Osteocyte (in vitro differentiated cells): ENCODE measurements around the gene CORO2B. TPM values are rescaled to one million over a fixed set of nuclear protein-coding genes. Genes with fewer than 3 reads are reported as not detected.

Experiments
- DNase-seq: peaks from one replicate; pipeline ENCODE4 v3.0.0; 2021; ENCODE audit warnings: mixed read lengths; ENCODE audit not compliant: unreplicated experiment; ENCODE audit errors: extremely low spot score
- H3K27ac Mint-ChIP-seq: one replicate; pipeline ENCODE4 v1.8.0; 2021; ENCODE audit warnings: mild to moderate bottlenecking, mixed read lengths; ENCODE audit not compliant: unreplicated experiment
- H3K27me3 Mint-ChIP-seq: one replicate; pipeline ENCODE4 v1.8.0; 2021; ENCODE audit warnings: mixed read lengths; ENCODE audit not compliant: unreplicated experiment
- H3K36me3 Mint-ChIP-seq: one replicate; pipeline ENCODE4 v1.8.0; 2021; ENCODE audit warnings: mixed read lengths; ENCODE audit not compliant: unreplicated experiment
- H3K4me1 Mint-ChIP-seq: one replicate; pipeline ENCODE4 v1.8.0; 2021; ENCODE audit warnings: mixed read lengths; ENCODE audit not compliant: unreplicated experiment
- H3K4me3 Mint-ChIP-seq: one replicate; pipeline ENCODE4 v1.8.0; 2021; ENCODE audit warnings: mild to moderate bottlenecking, moderate library complexity, mixed read lengths; ENCODE audit not compliant: unreplicated experiment
- H3K9me3 Mint-ChIP-seq: one replicate; pipeline ENCODE4 v1.8.0; 2021; ENCODE audit warnings: mixed read lengths; ENCODE audit not compliant: unreplicated experiment
- total RNA-seq: library from RNA; stranded (reverse); gene quantifications from 2 replicates; pipeline ENCODE4 v1.2.1, GENCODE V29; 2021
- TF ChIP-seq, protein P1 (sequence below): fragments of 200-600 bp; sonication (generic); IDR thresholded peaks from 2 replicates; pipeline ENCODE4 v1.5.0; 2021; ENCODE audit warnings: antibody characterized with exemption, mild to moderate bottlenecking, moderate library complexity

The CORO2B gene
- total RNA-seq, 1 donor from 2014 or later = 22.6 TPM

DNA sequence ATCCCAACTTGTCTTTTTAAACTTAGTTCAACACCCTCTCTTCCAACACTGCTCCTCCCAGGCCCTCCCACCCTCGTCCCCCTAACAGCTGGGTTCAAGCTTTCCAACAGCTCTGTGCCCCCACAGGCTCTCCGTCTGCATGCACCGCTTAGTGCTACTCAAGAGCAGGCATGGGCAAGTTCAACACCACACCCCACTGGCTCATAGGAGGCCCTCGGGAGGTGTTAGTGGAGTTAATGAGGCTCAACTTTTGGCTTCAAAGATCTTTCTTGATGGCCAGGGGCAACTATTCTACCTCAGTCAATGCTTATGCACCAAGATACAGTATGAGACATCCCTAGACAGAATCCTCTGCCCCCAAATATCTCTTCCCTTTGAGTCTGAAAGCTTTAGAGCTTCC, 127.5 kb downstream of the CORO2B start:
- DNase-seq = no peak
- H3K4me3 Mint-ChIP-seq = no peak overlapping the region
- no peak overlapping the region for H3K27ac Mint-ChIP-seq
- H3K27me3 Mint-ChIP-seq = peaks cover 4% of the 10 kb centered on the region
- H3K4me1 Mint-ChIP-seq = no peaks in the 10 kb centered on the region
- H3K36me3 Mint-ChIP-seq = peaks cover 6% of the 10 kb centered on the region
- no peaks in the 10 kb centered on the region for H3K9me3 Mint-ChIP-seq
- TF ChIP-seq, protein P1, sequence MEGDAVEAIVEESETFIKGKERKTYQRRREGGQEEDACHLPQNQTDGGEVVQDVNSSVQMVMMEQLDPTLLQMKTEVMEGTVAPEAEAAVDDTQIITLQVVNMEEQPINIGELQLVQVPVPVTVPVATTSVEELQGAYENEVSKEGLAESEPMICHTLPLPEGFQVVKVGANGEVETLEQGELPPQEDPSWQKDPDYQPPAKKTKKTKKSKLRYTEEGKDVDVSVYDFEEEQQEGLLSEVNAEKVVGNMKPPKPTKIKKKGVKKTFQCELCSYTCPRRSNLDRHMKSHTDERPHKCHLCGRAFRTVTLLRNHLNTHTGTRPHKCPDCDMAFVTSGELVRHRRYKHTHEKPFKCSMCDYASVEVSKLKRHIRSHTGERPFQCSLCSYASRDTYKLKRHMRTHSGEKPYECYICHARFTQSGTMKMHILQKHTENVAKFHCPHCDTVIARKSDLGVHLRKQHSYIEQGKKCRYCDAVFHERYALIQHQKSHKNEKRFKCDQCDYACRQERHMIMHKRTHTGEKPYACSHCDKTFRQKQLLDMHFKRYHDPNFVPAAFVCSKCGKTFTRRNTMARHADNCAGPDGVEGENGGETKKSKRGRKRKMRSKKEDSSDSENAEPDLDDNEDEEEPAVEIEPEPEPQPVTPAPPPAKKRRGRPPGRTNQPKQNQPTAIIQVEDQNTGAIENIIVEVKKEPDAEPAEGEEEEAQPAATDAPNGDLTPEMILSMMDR = no peak

DNA sequence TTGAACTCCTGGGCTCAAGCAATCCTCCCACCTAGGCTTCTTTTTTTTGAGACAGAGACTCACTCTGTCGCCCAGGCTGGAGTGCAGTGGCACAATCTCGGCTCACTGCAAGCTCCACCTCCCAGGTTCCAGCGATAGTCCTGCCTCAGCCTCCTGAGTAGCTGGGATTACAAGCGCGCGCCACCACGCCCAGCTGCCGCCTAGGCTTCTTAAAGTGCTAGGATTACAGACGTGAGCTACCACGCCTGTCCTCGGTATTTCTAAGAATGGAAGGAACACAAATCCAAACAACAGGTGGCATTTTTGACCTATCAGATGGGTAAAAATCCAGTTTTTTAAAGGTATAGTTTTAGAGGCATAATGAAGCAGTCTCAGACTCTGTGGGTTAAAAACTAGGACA, 128.1 kb downstream of the CORO2B start:
- no peak overlapping the region for H3K4me3 Mint-ChIP-seq
- peaks cover 4% of the 10 kb centered on the region for H3K27me3 Mint-ChIP-seq
- no peak for DNase-seq
- TF ChIP-seq, protein P1 = no peak
- H3K27ac Mint-ChIP-seq = no peak overlapping the region
- H3K9me3 Mint-ChIP-seq = no peaks in the 10 kb centered on the region
- peaks cover 9% of the 10 kb centered on the region for H3K36me3 Mint-ChIP-seq
- no peaks in the 10 kb centered on the region for H3K4me1 Mint-ChIP-seq

DNA sequence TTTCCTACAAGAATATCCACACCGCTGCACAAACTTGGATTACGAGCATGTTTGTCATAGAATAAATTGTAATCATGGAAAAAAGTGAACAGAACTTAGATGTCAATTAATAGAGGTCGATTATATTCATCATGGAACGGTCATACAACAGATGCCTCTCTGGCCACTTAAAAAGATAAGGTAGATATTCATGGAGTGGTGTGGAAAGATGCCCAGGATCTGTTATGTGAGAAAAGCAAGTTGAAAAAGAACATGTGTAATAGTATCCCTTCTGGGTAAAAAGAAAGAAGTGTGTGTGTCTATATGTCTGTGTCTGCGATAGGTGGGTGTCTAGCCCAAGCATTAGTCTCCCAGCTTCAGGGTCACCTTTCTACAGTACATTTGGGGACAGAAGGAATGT, 128.6 kb downstream of the CORO2B start:
- Mint-ChIP-seq H3K4me1 (no peaks in the 10 kb centered on the region), H3K36me3 (peaks cover 14% of the 10 kb centered on the region), H3K27me3 (peaks cover 4% of the 10 kb centered on the region), H3K27ac (no peak overlapping the region), H3K4me3 (no peak overlapping the region), H3K9me3 (no peaks in the 10 kb centered on the region)
- DNase-seq = no peak
- TF ChIP-seq, protein P1 = no peak

DNA sequence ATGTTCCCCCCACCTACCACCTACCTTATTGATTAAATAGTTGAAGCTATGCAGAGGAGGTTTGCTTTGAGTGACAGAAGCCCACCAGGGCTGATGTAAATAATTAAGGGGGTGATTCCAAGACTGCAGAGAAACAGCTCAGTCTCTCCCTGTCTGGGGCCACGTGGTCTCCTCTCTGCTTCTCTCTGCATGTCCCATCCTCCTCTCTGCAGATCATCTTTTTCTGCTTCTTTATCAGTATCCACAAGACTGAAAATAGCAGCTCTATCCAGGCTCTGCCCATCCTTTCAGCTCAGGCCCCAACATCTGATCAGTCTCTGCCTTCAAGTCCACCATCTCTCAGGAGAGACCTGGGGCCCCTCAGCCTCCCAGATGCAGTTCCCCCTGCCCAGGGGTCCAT, 131.1 kb downstream of the CORO2B start:
- H3K9me3 Mint-ChIP-seq = no peaks in the 10 kb centered on the region
- peaks cover 4% of the 10 kb centered on the region for H3K27me3 Mint-ChIP-seq
- H3K27ac Mint-ChIP-seq = no peak overlapping the region
- H3K36me3 Mint-ChIP-seq = peaks cover 23% of the 10 kb centered on the region
- no peak overlapping the region for H3K4me3 Mint-ChIP-seq
- no peak for DNase-seq
- H3K4me1 Mint-ChIP-seq = no peaks in the 10 kb centered on the region
- TF ChIP-seq, protein P1 = no peak

DNA sequence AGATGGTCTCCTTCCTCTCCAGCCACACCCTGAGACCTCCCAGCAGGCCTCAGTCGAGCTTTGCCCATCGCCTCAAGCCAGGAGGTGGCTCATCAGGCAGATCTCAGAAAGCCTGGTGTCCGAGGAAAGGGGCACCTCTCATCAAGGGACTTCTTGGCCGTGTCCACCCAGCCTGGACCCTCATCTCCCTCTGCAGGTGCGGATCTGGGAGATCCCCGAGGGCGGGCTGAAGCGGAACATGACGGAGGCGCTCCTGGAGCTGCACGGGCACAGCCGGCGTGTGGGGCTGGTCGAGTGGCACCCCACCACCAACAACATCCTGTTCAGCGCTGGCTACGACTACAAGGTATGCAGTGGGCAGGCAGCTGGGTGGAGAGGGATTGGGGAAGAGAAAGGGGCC, 131.7 kb downstream of the CORO2B start:
- TF ChIP-seq, protein P1 = no peak
- Mint-ChIP-seq H3K4me1 (no peaks in the 10 kb centered on the region), H3K27me3 (peaks cover 4% of the 10 kb centered on the region), H3K9me3 (no peaks in the 10 kb centered on the region), H3K27ac (no peak overlapping the region), H3K36me3 (peaks cover 25% of the 10 kb centered on the region), H3K4me3 (no peak overlapping the region)
- no peak for DNase-seq
